Sigmoid colon (tissue), 4 donors: ENCODE results near the gene SERPIND1.

ENCODE experiments used
- CTCF ChIP-seq, 4 experiments: fragments of 450-650 bp in 3 of 4; fragments of 200-600 bp in 1 of 4; IDR thresholded peaks; one replicate each; pipeline ENCODE4 v1.5.1; 2016 to 2019; ENCODE audit warnings: antibody characterized with exemption in 4 of 4, mild to moderate bottlenecking in 3 of 4, moderate library complexity in 2 of 4
- EP300 ChIP-seq, 4 donors: sonication (generic); formaldehyde crosslinking; IDR thresholded peaks; one replicate each; pipeline ENCODE4 v1.6.1; 2017; ENCODE audit warnings: antibody characterized with exemption in 4 of 4
- POLR2A ChIP-seq, 2 donors: fragments of 450-650 bp; IDR thresholded peaks; one replicate each; pipeline ENCODE4 v1.6.1; 2016; ENCODE audit warnings: antibody characterized with exemption in 2 of 2, mild to moderate bottlenecking in 2 of 2, moderate library complexity in 2 of 2

- TF ChIP-seq CTCF (IDR thresholded peaks at IDR 0.05), result no peak
- TF ChIP-seq EP300 (IDR thresholded peaks at IDR 0.05), result no peak
- TF ChIP-seq POLR2A (IDR thresholded peaks at IDR 0.05), result no peak
Observed at GRCh38 chr22:20750461-20751184, 23.3 kb upstream of the SERPIND1 start.
